ENCODE measurements around the gene NTM.

DNA sequence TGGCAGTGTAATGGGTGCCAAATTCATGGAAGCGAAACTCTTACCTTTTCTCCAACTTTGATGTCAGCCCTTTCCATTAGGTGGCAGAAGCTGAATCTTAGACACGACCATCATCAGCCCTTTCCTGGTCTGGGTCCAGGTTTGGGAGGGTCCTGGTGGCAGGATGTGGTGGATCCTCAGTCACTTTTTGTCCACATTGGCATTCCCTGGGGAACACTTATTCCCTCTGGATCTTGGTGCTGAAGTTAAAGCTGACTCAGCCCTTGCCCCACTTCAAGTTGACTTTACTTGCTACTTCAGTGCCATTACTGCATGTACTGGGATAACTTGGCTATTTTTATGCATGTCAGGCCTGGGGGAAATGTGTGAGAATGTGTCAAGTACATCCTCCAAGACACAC, 16.6 kb upstream of the NTM start:
- TF ChIP-seq, protein P1, sequence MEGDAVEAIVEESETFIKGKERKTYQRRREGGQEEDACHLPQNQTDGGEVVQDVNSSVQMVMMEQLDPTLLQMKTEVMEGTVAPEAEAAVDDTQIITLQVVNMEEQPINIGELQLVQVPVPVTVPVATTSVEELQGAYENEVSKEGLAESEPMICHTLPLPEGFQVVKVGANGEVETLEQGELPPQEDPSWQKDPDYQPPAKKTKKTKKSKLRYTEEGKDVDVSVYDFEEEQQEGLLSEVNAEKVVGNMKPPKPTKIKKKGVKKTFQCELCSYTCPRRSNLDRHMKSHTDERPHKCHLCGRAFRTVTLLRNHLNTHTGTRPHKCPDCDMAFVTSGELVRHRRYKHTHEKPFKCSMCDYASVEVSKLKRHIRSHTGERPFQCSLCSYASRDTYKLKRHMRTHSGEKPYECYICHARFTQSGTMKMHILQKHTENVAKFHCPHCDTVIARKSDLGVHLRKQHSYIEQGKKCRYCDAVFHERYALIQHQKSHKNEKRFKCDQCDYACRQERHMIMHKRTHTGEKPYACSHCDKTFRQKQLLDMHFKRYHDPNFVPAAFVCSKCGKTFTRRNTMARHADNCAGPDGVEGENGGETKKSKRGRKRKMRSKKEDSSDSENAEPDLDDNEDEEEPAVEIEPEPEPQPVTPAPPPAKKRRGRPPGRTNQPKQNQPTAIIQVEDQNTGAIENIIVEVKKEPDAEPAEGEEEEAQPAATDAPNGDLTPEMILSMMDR (optimal IDR thresholded peaks at IDR 0.05 in 1 of 3, IDR thresholded peaks at IDR 0.05 in 1 of 3, conservative IDR thresholded peaks at IDR 0.05 in 1 of 3; ENCODE audit: extremely low read depth in 1 of 3, insufficient read depth in 2 of 3, low read length in 3 of 3) = no peak
- TF ChIP-seq EZH2 (IDR thresholded peaks at IDR 0.05; ENCODE audit: low read length) = no peak
